T-helper 1 cell treated with Interleukin-12 subunit alpha and Interleukin-12 subunit beta and Interleukin-4 antibody, amounts not matched to agents 30 ng/mL and 1 ng/mL, for 36 hours (primary cell): ENCODE data around the gene ZNF516. TPM values are rescaled to one million over a fixed set of nuclear protein-coding genes. Genes with fewer than 3 reads are reported as not detected.

Experiments used
- intact Hi-C: fragments of 100-400 bp; cut with micrococcal nuclease; formaldehyde crosslinking; loops from one replicate; pipeline ENCODE4 v1.15.1; 2024
- total RNA-seq: library from RNA; stranded (reverse); gene quantifications from 2 replicates; pipeline ENCODE4 v1.2.3, GENCODE V29; 2022

The ZNF516 gene
- total RNA-seq, 1 donor from 2014 or later = 1.8 TPM

- intact Hi-C loops = loop anchor here (10.0 kb wide), 3 partner anchors 693 to 1877 kb away; partner anchors contain the start of genes CNDP2 and MBP
Measured at GRCh38 chr18:76371301-76372203, 123.5 kb downstream of the ZNF516 start.

GRCh38 chr18:76370686-76371085 is 124.4 kb downstream of the ZNF516 start:
- intact Hi-C loops = loop anchor here (10.0 kb wide), 3 partner anchors 694 to 1876 kb away; partner anchors contain the start of genes CNDP2 and MBP

DNA sequence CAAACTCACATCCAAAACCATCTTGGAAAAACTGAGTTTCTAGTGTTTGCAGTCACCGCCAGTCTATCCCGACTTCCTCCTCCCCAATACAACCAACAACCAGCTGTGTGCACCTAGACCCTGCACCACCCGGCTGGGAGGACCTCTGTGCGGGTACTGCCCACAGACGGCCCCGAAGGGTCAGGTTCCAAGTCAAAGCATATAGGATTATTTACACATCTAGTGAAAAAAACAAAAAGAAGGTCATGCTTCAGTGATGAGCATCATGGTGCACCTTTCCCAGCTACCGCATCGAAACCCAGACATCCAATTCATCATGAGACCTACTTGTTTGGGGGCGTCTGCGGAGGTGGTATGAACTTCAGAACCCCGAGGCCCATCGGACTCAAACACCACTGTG is 124.8 kb downstream of the ZNF516 start:
- intact Hi-C loops = loop anchor here (10.0 kb wide), 3 partner anchors 695 to 1875 kb away; partner anchors contain the start of genes CNDP2 and MBP

- intact Hi-C loops = loop anchor here (10.0 kb wide), 3 partner anchors 695 to 1875 kb away; partner anchors contain the start of genes CNDP2 and MBP
Measured at GRCh38 chr18:76369791-76370190, 125.3 kb downstream of the ZNF516 start.

- intact Hi-C loops = no loop called here
Measured at GRCh38 chr18:76368976-76369375, 126.1 kb downstream of the ZNF516 start.

DNA sequence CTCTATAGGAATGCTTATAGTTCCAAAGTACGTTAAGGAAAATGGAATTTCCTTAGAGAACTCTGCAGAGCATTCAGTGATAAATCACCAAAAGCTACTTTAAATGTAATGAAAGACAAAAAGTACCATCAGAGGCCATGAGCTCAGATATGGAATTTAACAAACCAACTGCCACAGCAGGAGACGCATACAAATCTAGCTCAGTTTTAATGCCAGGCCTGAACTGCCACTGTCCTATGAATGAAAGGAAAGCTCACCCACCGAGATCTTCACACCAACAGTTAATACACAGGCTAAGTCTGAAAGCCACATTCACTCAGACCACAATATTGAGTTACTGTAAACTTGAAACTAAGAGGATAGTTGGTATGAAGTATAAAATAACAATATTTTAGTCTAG is 126.8 kb downstream of the ZNF516 start:
- intact Hi-C loops = no loop called here

DNA sequence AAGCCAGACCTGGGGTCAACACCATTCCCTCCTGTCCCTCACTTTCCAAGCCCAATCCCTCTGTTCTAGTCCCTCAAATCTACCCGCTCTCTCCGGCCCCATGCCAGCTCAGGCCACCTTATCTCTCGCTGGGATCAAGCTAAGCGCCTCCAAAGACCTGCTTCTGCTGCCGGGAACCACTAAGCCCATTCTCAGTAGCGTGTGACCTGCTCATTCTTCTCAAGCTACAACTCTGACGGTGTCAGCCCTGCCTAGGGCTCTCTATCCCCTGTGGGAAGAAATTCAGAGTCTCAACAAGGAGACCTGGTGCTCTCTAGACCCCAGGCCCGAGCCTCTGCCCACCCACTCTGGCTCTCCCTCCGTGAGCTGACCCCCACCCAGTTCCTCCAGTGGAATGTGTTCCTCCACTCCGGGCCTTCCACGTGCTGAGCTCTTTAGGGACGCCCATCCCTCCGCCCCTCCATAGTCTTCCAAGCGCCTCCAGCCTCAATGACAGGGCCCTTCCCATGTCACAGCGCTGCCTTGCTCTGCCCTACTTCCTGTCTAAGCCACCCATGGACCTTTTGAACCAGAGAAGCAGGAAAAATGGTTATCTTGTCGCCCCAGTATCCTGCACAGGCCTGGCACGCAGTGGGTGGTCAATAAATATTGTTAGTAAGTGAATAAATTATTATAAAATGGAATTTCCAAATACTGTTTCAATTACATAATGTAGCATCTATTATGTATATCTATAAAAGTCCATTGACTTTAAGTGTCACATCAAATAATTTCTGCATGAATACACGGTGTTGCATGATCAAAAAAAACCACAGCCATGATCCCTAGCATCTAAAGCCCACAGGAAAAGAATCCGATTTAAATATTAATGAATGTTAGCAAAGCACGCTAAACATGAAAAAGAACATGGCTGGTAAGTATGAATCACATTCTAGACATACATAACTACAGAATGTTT is 127.6 kb downstream of the ZNF516 start:
- intact Hi-C loops = no loop called here

DNA sequence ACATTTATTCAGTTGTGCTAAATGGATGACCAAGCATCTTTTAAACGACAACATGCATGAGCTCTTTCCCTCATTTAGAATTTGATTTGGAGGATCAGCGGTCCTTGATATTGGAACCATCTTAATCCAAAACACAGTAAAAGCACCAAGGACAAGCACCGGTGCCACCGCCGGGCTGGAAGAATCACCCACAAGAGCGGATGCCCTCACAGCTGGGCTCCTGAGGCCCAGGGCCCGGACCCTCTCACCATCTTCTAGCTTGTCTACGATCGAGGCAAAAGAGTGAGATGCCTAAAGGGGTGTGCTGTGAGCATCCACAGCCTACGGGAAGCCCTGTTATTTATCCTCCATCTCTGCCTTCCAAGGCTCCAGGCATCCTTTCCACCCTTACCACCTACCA is 129.5 kb downstream of the ZNF516 start:
- intact Hi-C loops = no loop called here

DNA sequence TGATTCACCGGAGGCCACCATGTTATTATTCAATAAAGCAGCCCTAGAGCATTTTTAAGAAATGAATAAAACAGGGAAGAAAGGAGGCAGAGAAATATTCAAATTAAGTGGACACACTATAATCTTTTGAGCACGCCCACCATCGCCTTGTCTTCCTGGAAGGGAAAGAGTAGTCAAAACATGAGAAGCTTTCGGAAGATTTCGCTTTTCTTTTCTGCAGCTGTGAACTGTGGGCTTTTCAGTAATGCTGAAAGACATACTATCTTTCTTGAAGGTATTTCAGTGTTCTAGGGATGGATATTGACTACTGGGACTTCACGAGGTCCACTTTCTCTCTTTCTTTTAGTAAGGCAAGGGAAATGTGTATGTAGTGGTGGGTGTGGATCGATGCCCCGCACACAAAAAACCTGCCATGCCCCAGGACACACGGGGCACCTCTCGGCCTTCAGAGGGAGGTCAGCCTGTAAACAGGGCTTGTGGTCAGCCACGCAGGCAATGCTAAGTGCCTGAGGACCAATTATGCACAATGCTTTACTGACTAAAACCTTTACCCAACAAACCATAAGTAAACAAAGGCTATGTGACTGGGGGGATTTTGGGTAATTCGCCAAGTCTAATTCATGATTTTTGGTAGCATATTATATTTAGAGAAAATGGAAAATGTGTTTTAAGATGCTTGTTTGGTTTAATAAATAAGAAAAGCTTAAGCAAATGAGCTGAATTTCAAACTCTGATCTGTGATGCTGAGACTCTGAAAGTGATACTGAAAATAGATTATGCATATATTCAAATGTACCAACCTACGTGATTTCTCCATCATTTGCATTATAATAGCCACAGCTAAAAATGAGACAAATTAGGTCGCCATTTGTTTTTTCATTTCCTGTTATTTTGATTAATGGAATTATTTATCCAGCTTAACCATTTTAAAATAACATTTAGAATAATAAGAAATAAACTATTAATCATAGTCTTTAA is 130.5 kb downstream of the ZNF516 start:
- intact Hi-C loops = loop anchor here (1.0 kb wide), 2 partner anchors 10 to 1155 kb away; partner anchors contain the start of gene PTGR3

DNA sequence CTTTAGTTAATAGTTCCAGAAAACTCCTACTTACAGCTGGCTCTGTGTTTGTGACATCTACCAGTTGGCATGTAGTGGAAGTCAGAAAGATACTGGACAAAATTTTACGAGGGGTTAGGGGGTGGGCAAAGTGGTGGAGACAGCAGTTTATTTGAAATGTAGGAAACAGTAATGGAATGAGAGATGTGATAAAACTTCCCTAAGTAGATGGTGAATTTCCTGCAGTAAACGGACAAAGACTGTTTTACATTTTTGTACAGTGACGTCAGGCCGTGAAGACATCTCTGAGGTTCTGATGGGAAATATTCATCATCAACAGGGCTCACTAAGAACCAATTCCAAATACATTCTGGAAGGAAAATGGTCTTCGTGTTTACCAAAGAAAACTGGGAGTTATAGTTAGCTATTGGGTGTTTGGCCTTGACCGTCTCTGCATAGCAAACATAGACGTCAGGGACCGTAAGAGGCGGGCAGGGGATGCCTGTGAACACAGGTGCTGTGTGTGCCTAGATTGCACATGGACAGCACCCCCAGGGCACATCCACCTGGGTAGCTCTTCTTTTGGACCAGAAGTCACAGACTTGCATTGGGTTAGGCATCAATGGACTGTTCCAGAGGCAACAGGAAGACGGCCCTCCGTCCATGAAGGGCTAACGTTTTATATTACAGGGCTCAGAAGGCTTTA is 131.5 kb downstream of the ZNF516 start:
- intact Hi-C loops = loop anchor here (1.0 kb wide), 2 partner anchors 11 to 1154 kb away; partner anchors contain the start of gene PTGR3

- intact Hi-C loops = no loop called here
Measured at GRCh38 chr18:76362676-76363075, 132.4 kb downstream of the ZNF516 start.

DNA sequence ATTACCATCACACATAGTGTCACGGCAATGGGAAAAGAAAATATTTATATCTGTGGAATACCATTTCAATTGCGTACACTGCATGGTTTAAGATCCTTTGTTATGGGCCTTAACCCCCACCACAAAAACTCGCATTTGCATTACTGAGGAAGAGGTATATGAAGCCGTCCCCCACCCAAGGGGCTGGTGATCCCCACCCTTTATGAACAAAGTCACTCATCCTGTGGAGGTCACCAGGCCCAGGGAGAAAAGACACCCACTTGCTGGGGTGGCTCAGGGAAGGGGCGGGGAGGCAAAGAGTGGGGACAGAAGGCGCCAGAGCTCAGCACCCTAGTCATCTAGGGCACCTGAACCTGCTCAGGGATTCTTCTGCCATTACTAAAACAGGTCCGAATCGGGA is 133.8 kb downstream of the ZNF516 start:
- intact Hi-C loops = no loop called here

GRCh38 chr18:76359909-76360308 is 135.1 kb downstream of the ZNF516 start:
- intact Hi-C loops = no loop called here

DNA sequence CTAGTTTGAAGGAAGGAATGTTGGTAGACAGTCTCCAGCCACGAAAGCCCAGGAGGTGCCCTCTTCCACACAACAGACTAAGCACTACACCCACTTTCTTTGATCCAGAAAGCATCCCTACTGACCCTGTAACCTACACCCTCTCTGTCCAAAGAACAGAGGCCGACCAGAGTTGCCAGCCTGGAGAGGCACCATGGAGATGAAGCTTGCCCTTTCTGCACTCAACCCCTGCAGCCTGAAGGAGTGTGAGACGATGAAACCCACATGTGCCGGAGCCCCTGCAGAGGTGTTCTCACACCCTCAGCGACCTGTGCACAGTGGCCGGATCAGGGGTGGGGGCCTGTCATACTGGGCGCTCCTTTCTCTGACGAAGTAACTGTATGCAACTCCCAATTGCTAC is 136.3 kb downstream of the ZNF516 start:
- intact Hi-C loops = no loop called here

DNA sequence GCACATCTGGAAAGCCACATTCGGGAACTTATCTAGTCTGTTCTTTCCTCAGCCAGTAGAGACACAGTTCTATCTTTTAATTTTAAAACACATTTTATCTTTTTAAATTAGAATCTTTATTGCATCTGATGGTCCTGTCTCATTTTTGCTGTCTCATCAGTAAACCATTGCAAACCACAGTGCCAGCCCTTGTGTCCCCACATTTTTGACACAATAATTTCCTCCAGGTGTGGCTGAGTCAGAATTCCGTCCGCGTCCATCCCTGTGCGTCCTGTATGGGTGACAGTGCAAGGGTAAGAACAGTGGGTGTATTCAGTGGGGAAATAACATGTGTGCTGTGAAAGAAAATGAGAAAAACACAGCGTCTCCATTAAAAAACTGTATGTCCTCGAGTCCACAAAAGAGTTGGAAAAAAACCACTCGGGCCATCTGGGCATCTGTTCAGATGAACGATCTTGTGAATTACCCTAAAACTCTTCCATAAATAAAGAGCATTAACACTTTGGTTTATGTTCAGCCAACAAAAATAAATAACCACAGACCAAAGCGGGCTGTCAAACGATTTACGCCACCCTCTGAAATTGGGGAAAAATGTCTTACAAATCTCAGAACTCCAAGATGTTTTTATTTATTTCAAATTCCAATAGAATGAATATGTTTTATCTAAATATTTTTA is 137.3 kb downstream of the ZNF516 start:
- intact Hi-C loops = no loop called here

- intact Hi-C loops = no loop called here
Measured at GRCh38 chr18:76357174-76357573, 137.9 kb downstream of the ZNF516 start.

DNA sequence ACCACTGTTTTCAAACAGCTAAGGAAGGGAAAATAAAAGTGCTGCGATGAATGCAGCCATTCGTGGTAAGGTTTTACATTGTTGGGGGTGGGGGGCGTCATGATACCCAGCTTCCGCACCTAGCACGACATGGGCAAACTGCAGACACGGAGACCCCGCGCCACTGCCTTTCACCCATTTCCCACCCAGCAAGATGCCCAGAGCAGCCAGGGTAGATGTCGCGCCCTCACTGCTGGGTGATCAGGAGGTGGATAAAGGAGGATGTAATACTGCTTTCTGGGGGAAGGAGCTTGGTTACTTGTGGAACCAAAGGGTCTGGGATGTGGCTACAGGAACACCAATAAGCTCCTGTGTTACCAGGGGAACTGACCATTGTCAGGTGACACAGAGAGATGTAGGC is 138.4 kb downstream of the ZNF516 start:
- intact Hi-C loops = no loop called here

- intact Hi-C loops = no loop called here
Measured at GRCh38 chr18:76354348-76354747, 140.7 kb downstream of the ZNF516 start.

DNA sequence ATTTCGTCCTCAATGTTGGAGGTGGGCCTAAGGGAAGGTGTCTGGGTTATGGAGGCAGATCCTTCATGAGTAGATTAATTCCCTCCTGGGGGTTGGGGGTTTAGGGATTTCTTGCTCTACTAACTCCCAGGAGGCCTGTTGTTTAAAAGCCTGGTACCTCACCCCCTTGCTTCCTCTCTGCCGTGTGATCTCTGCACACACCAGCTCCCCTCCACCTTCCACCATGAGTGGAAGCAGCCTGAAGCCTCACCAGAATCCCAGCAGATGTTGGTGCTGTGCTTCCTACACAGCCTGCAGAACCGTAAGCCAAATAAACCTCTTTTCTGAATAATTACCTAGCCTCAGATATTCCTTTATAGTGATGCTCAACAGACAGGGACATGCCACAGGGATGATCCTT is 141.5 kb downstream of the ZNF516 start:
- intact Hi-C loops = no loop called here
